Sigmoid colon (tissue), 7 donors: ENCODE measurements around the gene OR2B3. TPM values are rescaled to one million over a fixed set of nuclear protein-coding genes. Genes with fewer than 3 reads are reported as not detected.

ENCODE experiments used
- DNase-seq: peaks from one replicate; pipeline ENCODE4 v3.0.0-alpha.2; 2019
- H3K27ac ChIP-seq, 4 donors: fragments of 200-600 bp; sonication (generic); one replicate each; pipeline ENCODE4 v1.5.1; 2016 to 2019; ENCODE audit warnings: mild to moderate bottlenecking in 1 of 4
- H3K27me3 ChIP-seq, 3 donors: fragments of 200-600 bp; sonication (generic); one replicate each; pipeline ENCODE4 v1.5.1; 2019; ENCODE audit warnings: mild to moderate bottlenecking in 1 of 3
- H3K36me3 ChIP-seq, 4 donors: fragments of 200-600 bp; sonication (generic); one replicate each; pipeline ENCODE4 v1.5.1; 2016 to 2019
- H3K4me1 ChIP-seq, 4 donors: fragments of 200-600 bp; sonication (generic); one replicate each; pipeline ENCODE4 v1.5.1; 2017 to 2019
- H3K4me3 ChIP-seq, 4 donors: fragments of 200-600 bp; sonication (generic); one replicate each; pipeline ENCODE4 v1.5.1; 2017 to 2019; ENCODE audit warnings: mild to moderate bottlenecking in 2 of 4, moderate library complexity in 1 of 4
- H3K9me3 ChIP-seq, 4 donors: fragments of 200-600 bp in 3 of 4; sonication (generic) in 3 of 4; one replicate each; pipeline versions ENCODE4 v1.5.1 to v1.6.1; 2013 to 2019
- CTCF ChIP-seq, 4 experiments: fragments of 450-650 bp in 3 of 4; fragments of 200-600 bp in 1 of 4; IDR thresholded peaks; one replicate each; pipeline ENCODE4 v1.5.1; 2016 to 2019; ENCODE audit warnings: antibody characterized with exemption in 4 of 4, mild to moderate bottlenecking in 3 of 4, moderate library complexity in 2 of 4
- EP300 ChIP-seq, 4 donors: sonication (generic); formaldehyde crosslinking; IDR thresholded peaks; one replicate each; pipeline ENCODE4 v1.6.1; 2017; ENCODE audit warnings: antibody characterized with exemption in 4 of 4
- POLR2A ChIP-seq, 2 donors: fragments of 450-650 bp; IDR thresholded peaks; one replicate each; pipeline ENCODE4 v1.6.1; 2016; ENCODE audit warnings: antibody characterized with exemption in 2 of 2, mild to moderate bottlenecking in 2 of 2, moderate library complexity in 2 of 2
- POLR2AphosphoS5 ChIP-seq, 4 donors: sonication (generic); formaldehyde crosslinking; IDR thresholded peaks; one replicate each; pipeline ENCODE4 v1.6.1; 2017; ENCODE audit warnings: antibody characterized with exemption in 4 of 4
- WGBS, 2 donors: extraction: QIAGEN DNeasy Blood & Tissue Kit; methylation state at CpG; one replicate each; pipeline ENCODE4 v1.1.7; 2013; 5-methylcytosine and 5-hydroxymethylcytosine counted together
- intact Hi-C: fragments of 100-400 bp; cut with DNase I; formaldehyde crosslinking; loops from one replicate; pipeline ENCODE4 v1.15.1; 2023
- polyA plus RNA-seq, 3 donors: library from polyadenylated mRNA; stranded (reverse); fragments of 200-250 nt; gene quantifications; one replicate each; pipeline ENCODE4 v1.2.3, GENCODE V29; 2013
- total RNA-seq, 4 donors: library from RNA; depleted of rRNA; stranded (reverse); fragments of >200 nt; gene quantifications; one replicate each; pipeline ENCODE4 v1.1.0, GENCODE V29; 2016
- donor health status: healthy with polysubstance abuse.
- donor health status: Bipolar disorder and iron deficiency.
- donor health status: healthy.

Gene OR2B3
- total and polyA plus RNA-seq, 7 donors, result not detected

GRCh38 chr6:29112135-29112534, 25.0 kb upstream of the OR2B3 start:
- 71 to 75% methylated on average over 7 of the region's 7 CpGs for WGBS, 2 donors
- intact Hi-C loops, result no loop called here
- no peaks in the 10 kb centered on the region for H3K27me3 ChIP-seq
- TF ChIP-seq POLR2AphosphoS5 (IDR thresholded peaks at IDR 0.05) (no peak), CTCF (IDR thresholded peaks at IDR 0.05) (no peak), POLR2A (IDR thresholded peaks at IDR 0.05) (no peak), EP300 (IDR thresholded peaks at IDR 0.05) (no peak)
- DNase-seq, result no peak
- no peak overlapping the region for H3K4me3 ChIP-seq
- no peak overlapping the region for H3K27ac ChIP-seq
- H3K4me1 ChIP-seq, result no peaks in the 10 kb centered on the region
- H3K36me3 ChIP-seq, result no peaks in the 10 kb centered on the region
- H3K9me3 ChIP-seq, result no peaks in the 10 kb centered on the region

- intact Hi-C loops, result no loop called here
- Histone ChIP-seq H3K27me3 (no peaks in the 10 kb centered on the region), H3K36me3 (no peaks in the 10 kb centered on the region), H3K27ac (no peak within 1 kb of the TSS), H3K9me3 (no peaks in the 10 kb centered on the region), H3K4me1 (no peaks in the 10 kb centered on the region), H3K4me3 (no peak within 1 kb of the TSS)
- TF ChIP-seq POLR2AphosphoS5 (IDR thresholded peaks at IDR 0.05), result no peak
- no peak for TF ChIP-seq POLR2A (IDR thresholded peaks at IDR 0.05)
- no peak for TF ChIP-seq CTCF (IDR thresholded peaks at IDR 0.05)
- no peak for TF ChIP-seq EP300 (IDR thresholded peaks at IDR 0.05)
- 16 to 46% methylated on average over 1 of the region's 1 CpG for WGBS, 2 donors
- no peak for DNase-seq
Measured at GRCh38 chr6:29107758-29108157, 20.6 kb upstream of the OR2B3 start, which contains the start of gene OR2J3. OR2J3 (plus strand) TSS chr6:29108058; CDS start chr6:29111891, 3,833 bp downstream.

- DNase-seq, result no peak
- Histone ChIP-seq H3K4me1 (no peaks in the 10 kb centered on the region), H3K36me3 (no peaks in the 10 kb centered on the region), H3K9me3 (no peaks in the 10 kb centered on the region), H3K27ac (no peak within 1 kb of the TSS), H3K4me3 (no peak within 1 kb of the TSS), H3K27me3 (no peaks in the 10 kb centered on the region)
- WGBS, 2 donors, result 76 to 83% methylated on average over 3 of the region's 3 CpGs
- TF ChIP-seq CTCF (IDR thresholded peaks at IDR 0.05), result no peak
- TF ChIP-seq POLR2A (IDR thresholded peaks at IDR 0.05), result no peak
- no peak for TF ChIP-seq EP300 (IDR thresholded peaks at IDR 0.05)
- TF ChIP-seq POLR2AphosphoS5 (IDR thresholded peaks at IDR 0.05), result no peak
- intact Hi-C loops, result no loop called here
Measured at GRCh38 chr6:29099190-29099589, 12.1 kb upstream of the OR2B3 start, which contains the start of gene OR2J1. OR2J1 (plus strand) TSS chr6:29099490; CDS start chr6:29100943, 1,453 bp downstream.

- no peaks in the 10 kb centered on the region for H3K27me3 ChIP-seq
- H3K4me3 ChIP-seq, result no peak overlapping the region
- H3K27ac ChIP-seq, result no peak overlapping the region
- H3K36me3 ChIP-seq, result no peaks in the 10 kb centered on the region
- no peak for DNase-seq
- no peak for TF ChIP-seq POLR2A (IDR thresholded peaks at IDR 0.05)
- no peak for TF ChIP-seq CTCF (IDR thresholded peaks at IDR 0.05)
- no peak for TF ChIP-seq POLR2AphosphoS5 (IDR thresholded peaks at IDR 0.05)
- no peak for TF ChIP-seq EP300 (IDR thresholded peaks at IDR 0.05)
- intact Hi-C loops, result no loop called here
- no peaks in the 10 kb centered on the region for H3K9me3 ChIP-seq
- WGBS, 2 donors, result 60 to 64% methylated on average over 1 of the region's 1 CpG
- H3K4me1 ChIP-seq, result no peaks in the 10 kb centered on the region
Measured at GRCh38 chr6:29097803-29098202, 10.7 kb upstream of the OR2B3 start.

- H3K4me1 ChIP-seq, result no peaks in the 10 kb centered on the region
- DNase-seq, result no peak
- H3K36me3 ChIP-seq, result no peaks in the 10 kb centered on the region
- no peak overlapping the region for H3K4me3 ChIP-seq
- 84 to 87% methylated on average over 3 of the region's 3 CpGs for whole genome bisulfite sequencing, 2 donors
- no peak overlapping the region for H3K27ac ChIP-seq
- TF ChIP-seq POLR2AphosphoS5 (IDR thresholded peaks at IDR 0.05) (no peak), CTCF (IDR thresholded peaks at IDR 0.05) (no peak), EP300 (IDR thresholded peaks at IDR 0.05) (no peak), POLR2A (IDR thresholded peaks at IDR 0.05) (no peak)
- intact Hi-C loops, result no loop called here
- no peaks in the 10 kb centered on the region for H3K9me3 ChIP-seq
- H3K27me3 ChIP-seq, result no peaks in the 10 kb centered on the region
Measured at GRCh38 chr6:29092957-29093356, 5.8 kb upstream of the OR2B3 start.
